HepG2 (cell line): ENCODE measurements around the gene SULT2B1. TPM values are rescaled to one million over a fixed set of nuclear protein-coding genes. Genes with fewer than 3 reads are reported as not detected.

Source experiments
- ATAC-seq: fragments of 200-7000 bp; cut with Tn5 transposase; 3 replicates; pipeline ENCODE4 v1.9.1; 2020; ENCODE audit warnings: mild to moderate bottlenecking, moderate library complexity
- BruUV-seq: library from RNA; stranded (reverse); fragments of 400-500 nt; replicated peaks from 2 replicates; lab custom pipeline; 2021; lab: Mats Ljungman, UMichigan
- CTCF ChIA-PET: fragments of 300-600 bp; formaldehyde crosslinking; extraction: SDS; loops from one replicate; lab custom pipeline; 2021; ENCODE audit warnings: low total read pairs, inconsistent platforms, low intra/inter-chr PET ratio; lab: Yijun Ruan, JAX
- POLR2A ChIA-PET: fragments of 350-600 bp; sonication (Branson Sonifier 250); formaldehyde crosslinking; loops from one replicate; lab custom pipeline; 2020; ENCODE audit warnings: antibody characterized with exemption, inconsistent platforms; lab: Yijun Ruan, JAX
- DNase-seq: peaks from one replicate; pipeline ENCODE4 v3.0.0-alpha.2; 2015; ENCODE audit warnings: low spot score
- FAIRE-seq: peaks from 3 replicates; lab custom pipeline; 2011; peaks lifted over from hg19 to GRCh38; lab: Jason Lieb, UNC
- H2AFZ ChIP-seq: one replicate; pipeline ENCODE4 v1.6.1; 2011; ENCODE audit warnings: low read length, inconsistent platforms
- H3K27ac ChIP-seq: fragments of 300-600 bp; 3 replicates; pipeline ENCODE4 v1.8.0; 2011; ENCODE audit warnings: mixed run types, mild to moderate bottlenecking, mixed read lengths, low read length, inconsistent platforms; ENCODE audit not compliant: insufficient read depth; ENCODE audit errors: extremely low read length
- H3K27me3 ChIP-seq, 2 experiments: fragments of 200-600 bp in 1 of 2; 2 replicates in 1 of 2; 3 replicates in 1 of 2; pipeline versions ENCODE4 v1.6.0 to v1.8.0; 2011; ENCODE audit warnings: low read length in 2 of 2, mild to moderate bottlenecking in 2 of 2, moderate library complexity in 2 of 2, inconsistent platforms in 1 of 2; ENCODE audit not compliant: insufficient read depth in 2 of 2, control insufficient read depth in 1 of 2
- H3K36me3 ChIP-seq, 2 experiments: fragments of 200-600 bp in 1 of 2; replicated peaks in 1 of 2; 2 replicates in 1 of 2; 3 replicates in 1 of 2; pipeline versions ENCODE4 v1.5.1 to v1.8.0; 2011; ENCODE audit warnings: low read length in 2 of 2, inconsistent platforms in 1 of 2; ENCODE audit not compliant: insufficient read depth in 2 of 2, control insufficient read depth in 1 of 2
- H3K4me1 ChIP-seq: 2 replicates; pipeline ENCODE4 v1.5.1; 2012; ENCODE audit warnings: low read length, inconsistent platforms; ENCODE audit not compliant: insufficient read depth
- H3K4me2 ChIP-seq: 2 replicates; pipeline ENCODE4 v1.6.0; 2011; ENCODE audit warnings: low read depth, low read length, inconsistent platforms
- H3K4me3 ChIP-seq, 3 experiments: fragments of 200-600 bp in 1 of 3; sonication (generic), shearing (Covaris generic) in 1 of 3; replicated peaks in 1 of 3; 2 replicates each; pipeline ENCODE4 v1.5.1; 2011 to 2016; ENCODE audit warnings: low read length in 3 of 3, inconsistent platforms in 2 of 3, low read depth in 2 of 3, mild to moderate bottlenecking in 2 of 3, control low read depth in 1 of 3, mixed read lengths in 1 of 3; ENCODE audit not compliant: insufficient read depth in 1 of 3
- H3K79me2 ChIP-seq: one replicate; pipeline ENCODE4 v1.6.1; 2011; ENCODE audit warnings: low read length, inconsistent platforms; ENCODE audit not compliant: insufficient read depth
- H3K9ac ChIP-seq: 2 replicates; pipeline ENCODE4 v1.6.0; 2011; ENCODE audit warnings: mild to moderate bottlenecking, low read depth, low read length, inconsistent platforms; ENCODE audit not compliant: insufficient read depth
- H3K9me3 ChIP-seq: 2 replicates; pipeline ENCODE4 v1.5.1; 2012; ENCODE audit warnings: mild to moderate bottlenecking, low read length
- H4K20me1 ChIP-seq: 2 replicates; pipeline ENCODE4 v1.6.0; 2011; ENCODE audit warnings: inconsistent platforms, mild to moderate bottlenecking, low read length, moderate library complexity; ENCODE audit not compliant: insufficient read depth
- DNMT1 ChIP-seq: sonication (generic); formaldehyde crosslinking; IDR thresholded peaks from 2 replicates; pipeline ENCODE4 v1.5.1; 2020; ENCODE audit warnings: mild to moderate bottlenecking, missing genetic modification reagents
- ELF3 ChIP-seq: IDR thresholded peaks from 2 replicates; pipeline ENCODE4 v1.6.1; 2016; ENCODE audit warnings: missing genetic modification reagents, missing compliant biosample characterization
- FOSL2 ChIP-seq: sonication (generic); formaldehyde crosslinking; IDR thresholded peaks from 2 replicates; pipeline ENCODE4 v1.4.0; 2020; ENCODE audit warnings: missing genetic modification reagents
- MTF2 ChIP-seq: sonication (generic); formaldehyde crosslinking; IDR thresholded peaks from 2 replicates; pipeline ENCODE4 v1.5.0; 2020; ENCODE audit warnings: missing genetic modification reagents, borderline replicate concordance
- MYNN ChIP-seq: sonication (generic); formaldehyde crosslinking; IDR thresholded peaks from 2 replicates; pipeline ENCODE4 v1.4.0; 2020; ENCODE audit warnings: mild to moderate bottlenecking, low read depth, missing genetic modification reagents
- NR2C2 ChIP-seq: sonication (generic); formaldehyde crosslinking; IDR thresholded peaks from 2 replicates; pipeline ENCODE4 v1.4.0; 2020; ENCODE audit warnings: missing genetic modification reagents, mild to moderate bottlenecking, moderate library complexity, borderline replicate concordance
- ONECUT2 ChIP-seq: sonication (generic); formaldehyde crosslinking; IDR thresholded peaks from 2 replicates; pipeline ENCODE4 v1.4.0; 2020; ENCODE audit warnings: missing genetic modification reagents
- RFX5 ChIP-seq: IDR thresholded peaks from 2 replicates; pipeline ENCODE4 v1.6.1; 2011; ENCODE audit warnings: low read depth, low read length, improper control_type of control experiment
- SALL1 ChIP-seq: sonication (generic); formaldehyde crosslinking; IDR thresholded peaks from 2 replicates; pipeline ENCODE4 v1.8.0; 2022; ENCODE audit warnings: mild to moderate bottlenecking, missing genetic modification reagents
- SKI ChIP-seq: fragments of 450-650 bp; IDR thresholded peaks from one replicate; pipeline ENCODE4 v1.6.1; 2018; ENCODE audit warnings: mild to moderate bottlenecking; ENCODE audit not compliant: partially characterized antibody
- TFAP4 ChIP-seq: sonication (generic); IDR thresholded peaks from 2 replicates; pipeline ENCODE4 v1.6.1; 2016; ENCODE audit warnings: low read depth, borderline replicate concordance
- THAP11 ChIP-seq: IDR thresholded peaks from 2 replicates; pipeline ENCODE4 v1.6.1; 2016; ENCODE audit warnings: missing biosample characterization, missing genetic modification reagents
- ZFP1 ChIP-seq: IDR thresholded peaks from 2 replicates; pipeline ENCODE4 v1.6.1; 2016
- ZFP90 ChIP-seq: sonication (generic); formaldehyde crosslinking; IDR thresholded peaks from 2 replicates; pipeline ENCODE4 v1.8.0; 2022; ENCODE audit warnings: missing genetic modification reagents, mild to moderate bottlenecking, inconsistent platforms, borderline replicate concordance
- ZNF143 ChIP-seq: sonication (generic); formaldehyde crosslinking; IDR thresholded peaks from 2 replicates; pipeline ENCODE4 v1.4.0; 2020; ENCODE audit warnings: missing genetic modification reagents
- ZNF230 ChIP-seq: sonication (generic); formaldehyde crosslinking; IDR thresholded peaks from 2 replicates; pipeline ENCODE4 v1.4.0; 2020; ENCODE audit warnings: mild to moderate bottlenecking, missing genetic modification reagents
- ZNF256 ChIP-seq: sonication (generic); formaldehyde crosslinking; conservative IDR thresholded peaks from 2 replicates; pipeline ENCODE4 v1.4.0; 2020; ENCODE audit warnings: missing genetic modification reagents
- ZNF281 ChIP-seq: sonication (generic); formaldehyde crosslinking; IDR thresholded peaks from 2 replicates; pipeline ENCODE4 v1.4.0; 2020; ENCODE audit warnings: missing genetic modification reagents, borderline replicate concordance
- ZNF577 ChIP-seq: sonication (generic); formaldehyde crosslinking; IDR thresholded peaks from 2 replicates; pipeline ENCODE4 v1.4.0; 2020; ENCODE audit warnings: mild to moderate bottlenecking, low read depth, missing genetic modification reagents, borderline replicate concordance
- ZNF605 ChIP-seq: sonication (generic); formaldehyde crosslinking; IDR thresholded peaks from 2 replicates; pipeline ENCODE4 v1.8.0; 2022; ENCODE audit warnings: mild to moderate bottlenecking, missing genetic modification reagents
- ZNF644 ChIP-seq: IDR thresholded peaks from 2 replicates; pipeline ENCODE4 v1.6.1; 2016; ENCODE audit warnings: low read depth
- ZNF800 ChIP-seq: sonication (generic); formaldehyde crosslinking; IDR thresholded peaks from 2 replicates; pipeline ENCODE4 v1.4.0; 2020; ENCODE audit warnings: missing genetic modification reagents
- WGBS: methylation state at CpG from one replicate; pipeline ENCODE4 v1.1.6; 2017; ENCODE audit warnings: low lambda C conversion rate; 5-methylcytosine and 5-hydroxymethylcytosine counted together
- in situ Hi-C: cut with HindIII; loops from 2 replicates; pipeline ENCODE4 v1.10.0; 2017; ENCODE audit warnings: low pct_unique_long_range_greater_than_20kb; ENCODE audit not compliant: extremely low pct_ligation_motif_present
- intact Hi-C: fragments of 100-400 bp; cut with micrococcal nuclease; formaldehyde crosslinking; loops from one replicate; pipeline ENCODE4 v1.10.0; 2022; ENCODE audit not compliant: unreplicated experiment
- polyA plus RNA-seq, 8 experiments: library from polyadenylated mRNA; depleted of rRNA in 3 of 8; stranded (reverse) in 7 of 8; unstranded in 1 of 8; fragments of >200 nt; fragmentation: Illumina TruSeq in 4 of 8; extraction: Trizol in 4 of 8; gene quantifications; 2 replicates each; pipeline versions ENCODE4 v1.2.1 to v1.2.3, GENCODE V29; 2011 to 2016; ENCODE audit warnings: low read depth in 4 of 8, missing spikeins in 1 of 8, mixed read lengths in 1 of 8; ENCODE audit not compliant: insufficient read depth in 1 of 8
- total RNA-seq, 5 experiments: library from RNA; depleted of rRNA; stranded (reverse); fragments of >200 nt; fragmentation: Illumina TruSeq; extraction: Trizol; gene quantifications; 2 replicates each; pipeline ENCODE4 v1.2.3, GENCODE V29; 2016; ENCODE audit warnings: low read depth in 1 of 5

The SULT2B1 gene
- total and polyA plus RNA-seq, 2 of the 13 experiments (the other 11 are each of a cell fraction or from before 2014, with no cell fraction given): 0.13 TPM; not detected in 1

DNA sequence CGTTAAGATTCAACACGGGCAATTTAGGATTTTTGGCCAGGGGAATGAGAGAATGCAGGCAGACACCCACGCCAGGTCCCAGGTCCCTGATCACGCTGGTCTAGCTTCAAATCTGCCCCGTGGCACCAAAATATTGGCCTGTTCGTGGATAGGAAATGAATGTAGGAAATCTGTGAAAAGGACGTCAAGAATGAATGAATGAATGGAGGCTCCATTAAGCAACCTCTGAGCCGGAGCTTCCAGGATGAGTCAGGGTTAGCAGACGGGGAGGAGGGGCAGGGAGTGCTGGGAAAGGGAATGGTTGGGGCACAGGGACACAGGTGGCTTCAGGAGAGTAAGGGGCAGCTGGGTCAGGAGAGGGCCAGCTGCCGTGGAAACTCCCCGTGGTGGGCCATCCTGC is 4.2 kb downstream of the SULT2B1 start:
- no peaks in the 10 kb centered on the region for H3K9me3 ChIP-seq
- ChIA-PET CTCF (no interaction called here), POLR2A (interaction anchor here (1.0 to 1.2 kb wide), 2 partner anchors 12 to 18 kb away, joined by 3 to 7 read pairs; no protein-coding TSS in a partner anchor)
- peak; percentile 39 for ATAC-seq
- no peak overlapping the region for H2AFZ ChIP-seq
- in situ Hi-C loops (no loop called here), intact Hi-C loops (no loop called here)
- H3K36me3 ChIP-seq: no peaks in the 10 kb centered on the region
- FAIRE-seq: peak; percentile 79
- H3K4me2 ChIP-seq: peak overlapping the region; percentile 59
- no peaks in the 10 kb centered on the region for H3K79me2 ChIP-seq
- H4K20me1 ChIP-seq: no peaks in the 10 kb centered on the region
- peak overlapping the region in 1 of 3 experiments; percentile 22; a peak in 1 of 6 replicates for H3K4me3 ChIP-seq
- H3K9ac ChIP-seq: no peak overlapping the region
- peak; percentile 75 for DNase-seq
- no TSS peak for BruUV-seq
- H3K4me1 ChIP-seq: peaks cover 80% of the 10 kb centered on the region
- H3K27ac ChIP-seq: peak overlapping the region; percentile 35
- peaks cover 0 to 10% of the 10 kb centered on the region in 2 experiments; a peak in 2 of 5 replicates for H3K27me3 ChIP-seq
- WGBS: 0% methylated on average over 10 of the region's 11 CpGs
- TF ChIP-seq ZNF605 (CRISPR knock-in tag) (no peak), ZFP90 (CRISPR knock-in tag) (no peak), ZFP1 (CRISPR knock-in tag) (no peak), MTF2 (no peak), ZNF644 (CRISPR knock-in tag) (peak; percentile 79), ZNF281 (peak; percentile 64; the same call in 1 of the 2 replicates), FOSL2 (CRISPR knock-in tag) (peak; percentile 95), ZNF256 (CRISPR knock-in tag) (no peak), ZNF577 (no peak), ONECUT2 (no peak), ELF3 (CRISPR knock-in tag) (peak; percentile 53; the same call in 1 of the 2 replicates), MYNN (no peak), DNMT1 (CRISPR knock-in tag) (no peak), ZNF230 (CRISPR knock-in tag) (no peak), RFX5 (no peak), NR2C2 (CRISPR knock-in tag) (peak; percentile 35; the same call in 1 of the 2 replicates), TFAP4 (peak; percentile 15; the same call in 1 of the 2 replicates), ZNF800 (CRISPR knock-in tag) (no peak), THAP11 (peak; percentile 57), SKI (peak; percentile 53), ZNF143 (CRISPR knock-in tag) (0 out of 2 replicates have a peak, but pooled peaks have one; percentile 29), SALL1 (CRISPR knock-in tag) (peak; percentile 30; the same call in 1 of the 2 replicates)
